GM18499 (cell line): ENCODE data around the gene BRD3.

Experiments
- ATAC-seq: cut with Tn5 transposase; IDR thresholded peaks from one replicate; pipeline ENCODE4 v1.9.1; 2021; ENCODE audit warnings: moderate number of reproducible peaks; ENCODE audit not compliant: insufficient read depth, unreplicated experiment

Gene BRD3

GRCh38 chr9:134040176-134040565 lies 27.7 kb downstream of the BRD3 start:
- no peak for ATAC-seq

DNA sequence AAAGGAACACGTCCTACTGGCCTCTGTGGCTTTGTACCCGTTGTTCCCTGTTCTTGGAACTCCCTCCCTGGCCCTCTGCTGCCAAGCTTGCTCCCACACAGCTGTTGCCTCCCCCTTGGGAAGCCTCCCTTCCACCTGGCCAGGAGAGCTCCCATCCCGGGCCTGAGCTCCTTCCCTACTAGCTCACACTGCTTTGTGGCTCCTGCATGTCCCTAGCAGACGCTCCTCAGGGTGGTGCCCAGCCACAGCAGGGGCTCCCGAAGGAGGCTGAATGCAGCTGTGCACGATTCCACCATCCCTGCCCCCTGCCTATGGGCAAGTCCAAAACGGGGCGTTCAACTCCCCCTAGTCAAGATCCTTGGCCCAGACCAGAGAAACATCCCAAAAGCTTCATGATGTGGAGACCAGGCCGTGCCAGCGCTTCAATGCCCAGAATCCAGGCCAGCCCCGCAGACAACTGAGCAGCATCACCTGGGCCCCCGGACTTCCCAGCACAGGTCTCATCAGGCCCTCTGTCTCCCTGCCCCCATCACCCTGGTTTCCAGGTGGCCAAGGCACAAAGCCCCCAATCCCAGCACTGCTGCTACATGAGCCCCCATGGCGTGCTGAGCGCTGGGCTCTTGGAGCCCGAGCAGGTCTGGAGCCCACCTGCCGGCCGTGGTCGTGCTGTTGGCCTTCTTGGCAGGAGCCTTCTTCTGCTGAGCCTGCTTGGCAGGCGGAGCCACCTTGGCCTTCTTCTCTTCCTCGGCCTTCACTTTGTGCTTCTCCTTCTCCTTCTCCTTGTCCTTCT lies 28.2 kb downstream of the BRD3 start:
- ATAC-seq: no peak

- ATAC-seq: no peak
These were observed 30.2 kb downstream of the BRD3 start for GRCh38 chr9:134037641-134038040.

- ATAC-seq: no peak
These were observed 31.7 kb downstream of the BRD3 start for GRCh38 chr9:134036130-134036529.

- ATAC-seq: no peak
These were observed 32.5 kb downstream of the BRD3 start for GRCh38 chr9:134035041-134036039.

- no peak for ATAC-seq
These were observed 33.4 kb downstream of the BRD3 start for GRCh38 chr9:134034215-134035040.

DNA sequence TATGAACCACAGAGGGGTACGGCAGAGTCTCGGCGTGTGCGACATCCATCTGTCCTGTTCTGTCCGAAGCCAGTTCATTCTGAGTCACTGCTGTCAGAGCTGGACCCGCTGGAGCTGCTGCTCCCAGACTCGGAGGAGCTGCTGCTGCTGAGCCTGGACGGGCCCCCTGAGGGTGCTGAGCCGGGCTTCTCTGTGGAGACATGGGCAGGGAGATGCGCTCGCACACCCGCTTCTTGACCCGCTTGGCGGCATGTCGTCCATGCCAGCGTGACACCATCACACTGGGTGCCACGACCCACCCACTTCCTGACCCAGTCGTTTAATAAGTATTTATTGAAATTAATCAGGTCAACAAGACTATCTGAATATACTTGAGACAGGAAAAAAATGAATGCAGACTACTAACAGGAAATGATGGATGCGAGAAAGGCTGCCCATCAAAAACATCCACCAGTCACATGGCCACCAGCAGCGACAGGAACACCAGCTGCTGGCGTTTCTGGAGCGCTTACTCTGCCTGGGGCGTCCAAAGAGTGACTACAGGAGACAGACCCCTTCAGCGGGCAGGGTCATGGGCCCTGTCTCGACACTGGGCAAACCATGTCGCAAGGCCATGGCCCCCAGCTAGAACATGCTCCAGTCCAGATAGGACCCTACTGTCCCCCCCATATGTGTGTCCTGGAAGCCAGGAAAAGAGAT lies 34.2 kb downstream of the BRD3 start:
- ATAC-seq: no peak

DNA sequence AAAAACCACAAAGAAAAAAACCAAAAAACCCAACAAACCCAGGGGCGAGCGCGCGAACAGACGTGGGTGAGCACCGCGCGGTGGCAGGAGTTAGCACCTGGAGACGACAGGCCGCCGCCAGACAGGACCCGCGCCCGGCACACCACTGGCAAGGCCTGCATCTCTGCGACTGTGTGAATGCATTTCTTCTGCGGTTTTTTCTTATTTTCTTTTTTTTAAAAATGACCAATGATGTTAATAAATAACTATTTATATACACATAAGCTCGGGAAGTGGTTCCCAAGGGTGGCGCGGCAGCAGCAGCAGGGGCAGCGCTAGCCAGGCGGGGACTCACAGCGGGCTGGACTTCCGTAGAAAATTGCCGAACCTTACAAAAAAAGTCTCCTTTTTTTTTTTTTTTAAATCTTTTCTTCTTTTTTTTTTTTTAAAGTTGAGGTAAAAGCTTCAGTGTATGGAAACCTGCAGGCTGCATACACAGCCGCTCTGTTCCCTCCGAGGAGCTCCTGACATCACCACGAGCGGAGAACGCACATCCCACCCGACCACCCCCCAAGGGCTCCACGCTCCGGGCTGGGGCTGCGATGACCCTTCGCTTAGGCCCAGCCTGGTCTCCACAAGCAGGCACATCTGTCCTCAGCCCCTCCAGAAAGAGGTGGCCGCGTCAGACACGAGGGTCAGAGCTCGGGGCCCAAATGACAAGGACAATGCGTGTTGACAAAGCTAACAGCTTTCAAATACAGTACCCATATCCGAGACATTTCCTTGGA lies 35.2 kb downstream of the BRD3 start:
- ATAC-seq: no peak

GRCh38 chr9:134031783-134032182 lies 36.0 kb downstream of the BRD3 start:
- ATAC-seq: no peak

- ATAC-seq: no peak
These were observed 36.9 kb downstream of the BRD3 start for GRCh38 chr9:134030821-134031470.

- ATAC-seq: no peak
These were observed 38.3 kb downstream of the BRD3 start for GRCh38 chr9:134029248-134030226.

GRCh38 chr9:134028575-134029247 lies 39.1 kb downstream of the BRD3 start:
- no peak for ATAC-seq

- ATAC-seq: no peak
These were observed 39.8 kb downstream of the BRD3 start for GRCh38 chr9:134028076-134028475.

GRCh38 chr9:134027561-134027960 lies 40.3 kb downstream of the BRD3 start:
- no peak for ATAC-seq

GRCh38 chr9:134026981-134027380 lies 40.8 kb downstream of the BRD3 start:
- no peak for ATAC-seq

DNA sequence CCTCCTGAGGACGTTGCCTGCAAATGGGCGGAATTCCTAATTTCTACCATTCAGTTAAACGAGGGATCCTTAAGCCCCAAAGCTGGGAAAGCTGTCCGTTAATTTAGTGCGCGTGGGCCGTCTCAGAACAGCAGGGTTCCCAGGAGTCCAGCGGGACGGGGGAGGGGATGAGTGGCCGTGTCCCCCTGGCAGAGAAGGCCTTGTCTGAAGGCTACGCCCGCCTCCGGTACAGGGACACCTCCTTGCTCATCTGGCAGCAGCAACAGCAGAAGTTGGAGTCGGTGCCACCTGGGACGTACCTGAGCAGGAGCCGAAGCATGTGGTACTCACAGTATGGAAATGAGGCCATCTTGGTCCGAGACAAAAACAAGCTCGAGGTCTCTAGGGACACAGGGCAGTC lies 41.2 kb downstream of the BRD3 start:
- no peak for ATAC-seq
